Loucy (cell line): Measurements from ENCODE around the gene LPAR3.

Experiments
- H2AFZ ChIP-seq: fragments of 200-600 bp; sonication (generic); 2 replicates; pipeline ENCODE4 v1.6.0; 2016; ENCODE audit warnings: antibody characterized with exemption, mild to moderate bottlenecking, low read length, moderate library complexity
- H3F3A ChIP-seq: fragments of 200-600 bp; 2 replicates; pipeline ENCODE4 v1.6.0; 2016; ENCODE audit warnings: antibody characterized with exemption, low read depth, mild to moderate bottlenecking
- H3K27me3 ChIP-seq: fragments of 200-600 bp; sonication (generic); 2 replicates; pipeline ENCODE4 v1.6.1; 2014; ENCODE audit warnings: low read length, mild to moderate bottlenecking; ENCODE audit not compliant: insufficient read depth, poor library complexity, severe bottlenecking
- H3K36me3 ChIP-seq: fragments of 200-600 bp; sonication (generic); 2 replicates; pipeline ENCODE4 v1.6.1; 2016; ENCODE audit warnings: low read length; ENCODE audit not compliant: insufficient read depth
- H3K4me1 ChIP-seq: fragments of 200-600 bp; sonication (generic); 2 replicates; pipeline ENCODE4 v1.5.1; 2014; ENCODE audit warnings: low read length, mild to moderate bottlenecking; ENCODE audit not compliant: insufficient read depth, poor library complexity, severe bottlenecking
- H3K4me2 ChIP-seq: fragments of 200-600 bp; sonication (generic); 2 replicates; pipeline ENCODE4 v1.6.0; 2014; ENCODE audit warnings: antibody characterized with exemption, low read length, low read depth, mild to moderate bottlenecking; ENCODE audit not compliant: poor library complexity, severe bottlenecking
- H3K4me3 ChIP-seq: fragments of 200-600 bp; sonication (generic); 2 replicates; pipeline ENCODE4 v1.5.1; 2014; ENCODE audit warnings: low read length, mild to moderate bottlenecking, mixed read lengths; ENCODE audit not compliant: poor library complexity, severe bottlenecking
- H3K79me2 ChIP-seq: fragments of 200-600 bp; sonication (generic); 2 replicates; pipeline ENCODE4 v1.6.1; 2014; ENCODE audit warnings: low read length; ENCODE audit not compliant: insufficient read depth
- H3K9ac ChIP-seq: fragments of 200-600 bp; sonication (generic); 2 replicates; pipeline ENCODE4 v1.6.0; 2014; ENCODE audit warnings: mild to moderate bottlenecking, low read depth, low read length, moderate library complexity; ENCODE audit not compliant: poor library complexity, severe bottlenecking
- H3K9me2 ChIP-seq: fragments of 200-600 bp; sonication (generic); replicated peaks from 2 replicates; pipeline ENCODE4 v1.6.1; 2016; ENCODE audit warnings: low read depth, low read length, mixed read lengths
- H3K9me3 ChIP-seq: fragments of 200-600 bp; sonication (generic); 2 replicates; pipeline ENCODE4 v1.6.1; 2014; ENCODE audit warnings: mild to moderate bottlenecking, antibody characterized with exemption, low read length, low read depth; ENCODE audit not compliant: insufficient read depth
- H4K20me1 ChIP-seq: fragments of 200-600 bp; sonication (generic); 2 replicates; pipeline ENCODE4 v1.6.0; 2014; ENCODE audit warnings: antibody characterized with exemption, low read length, mild to moderate bottlenecking; ENCODE audit not compliant: insufficient read depth, poor library complexity, severe bottlenecking
- CTCF ChIP-seq: fragments of 200-600 bp; sonication (generic); conservative IDR thresholded peaks from 2 replicates; pipeline ENCODE4 v1.5.1; 2014; ENCODE audit warnings: mild to moderate bottlenecking, antibody characterized with exemption, low read length
- EZH2phosphoT487 ChIP-seq: fragments of 200-600 bp; IDR thresholded peaks from 2 replicates; pipeline ENCODE4 v1.6.1; 2018; ENCODE audit warnings: antibody characterized with exemption, mild to moderate bottlenecking, moderate library complexity, borderline replicate concordance

LPAR3 gene

GRCh38 chr1:84768634-84769033 lies 124.4 kb downstream of the LPAR3 start:
- TF ChIP-seq CTCF = no peak
- TF ChIP-seq EZH2phosphoT487 = no peak
- Histone ChIP-seq H3K79me2 (no peaks in the 10 kb centered on the region), H2AFZ (no peak overlapping the region), H4K20me1 (no peaks in the 10 kb centered on the region), H3K4me3 (no peak overlapping the region), H3K27me3 (no peaks in the 10 kb centered on the region), H3K4me1 (no peaks in the 10 kb centered on the region), H3K9ac (no peak overlapping the region), H3F3A (no peaks in the 10 kb centered on the region), H3K9me3 (no peaks in the 10 kb centered on the region), H3K36me3 (no peaks in the 10 kb centered on the region), H3K4me2 (no peak overlapping the region), H3K9me2 (no peaks in the 10 kb centered on the region)

GRCh38 chr1:84763912-84764680 lies 128.9 kb downstream of the LPAR3 start:
- Histone ChIP-seq H3K36me3 (no peaks in the 10 kb centered on the region), H3K4me2 (no peak overlapping the region), H3K4me1 (no peaks in the 10 kb centered on the region), H3F3A (no peaks in the 10 kb centered on the region), H2AFZ (no peak overlapping the region), H3K79me2 (no peaks in the 10 kb centered on the region), H3K27me3 (no peaks in the 10 kb centered on the region), H3K9me2 (no peaks in the 10 kb centered on the region), H3K4me3 (no peak overlapping the region), H3K9me3 (no peaks in the 10 kb centered on the region), H3K9ac (no peak overlapping the region), H4K20me1 (no peaks in the 10 kb centered on the region)
- TF ChIP-seq EZH2phosphoT487 (no peak), CTCF (no peak)

GRCh38 chr1:84762664-84763063 lies 130.3 kb downstream of the LPAR3 start:
- H3K36me3 ChIP-seq = no peaks in the 10 kb centered on the region
- H3F3A ChIP-seq = no peaks in the 10 kb centered on the region
- H2AFZ ChIP-seq = no peak overlapping the region
- H4K20me1 ChIP-seq = no peaks in the 10 kb centered on the region
- TF ChIP-seq EZH2phosphoT487 = no peak
- TF ChIP-seq CTCF = no peak
- no peaks in the 10 kb centered on the region for H3K79me2 ChIP-seq
- H3K9ac ChIP-seq = no peak overlapping the region
- no peak overlapping the region for H3K4me3 ChIP-seq
- H3K9me2 ChIP-seq = no peaks in the 10 kb centered on the region
- no peaks in the 10 kb centered on the region for H3K27me3 ChIP-seq
- no peaks in the 10 kb centered on the region for H3K9me3 ChIP-seq
- no peaks in the 10 kb centered on the region for H3K4me1 ChIP-seq
- H3K4me2 ChIP-seq = no peak overlapping the region
